MM.1S (cell line): ENCODE data around the gene AUTS2.

Experiments
- DNase-seq: peaks from one replicate; pipeline ENCODE4 v3.0.0-alpha.2; 2015
- H2AFZ ChIP-seq: fragments of 300-600 bp; sonication (generic); 2 replicates; pipeline ENCODE4 v1.6.0; 2016; ENCODE audit warnings: antibody characterized with exemption, low read length
- H3F3A ChIP-seq: fragments of 300-600 bp; sonication (generic); 2 replicates; pipeline ENCODE4 v1.6.1; 2016; ENCODE audit warnings: mild to moderate bottlenecking, antibody characterized with exemption, low read length, moderate library complexity, mixed read lengths; ENCODE audit not compliant: insufficient read depth
- H3K27ac ChIP-seq: fragments of 300-600 bp; sonication (generic); 2 replicates; pipeline ENCODE4 v1.5.1; 2016; ENCODE audit warnings: mild to moderate bottlenecking, low read length
- H3K27me3 ChIP-seq: fragments of 300-600 bp; sonication (generic); replicated peaks from 2 replicates; pipeline ENCODE4 v1.6.0; 2016; ENCODE audit warnings: low read length; ENCODE audit not compliant: insufficient read depth
- H3K36me3 ChIP-seq: fragments of 300-600 bp; sonication (generic); replicated peaks from 2 replicates; pipeline ENCODE4 v1.6.1; 2016; ENCODE audit warnings: mild to moderate bottlenecking, low read length, mixed read lengths; ENCODE audit not compliant: insufficient read depth
- H3K4me1 ChIP-seq: fragments of 300-600 bp; sonication (generic); 2 replicates; pipeline ENCODE4 v1.6.1; 2016; ENCODE audit warnings: low read length, mixed read lengths
- H3K4me2 ChIP-seq: fragments of 300-600 bp; sonication (generic); 2 replicates; pipeline ENCODE4 v1.6.0; 2016; ENCODE audit warnings: low read depth, low read length
- H3K4me3 ChIP-seq: fragments of 300-600 bp; sonication (generic); 2 replicates; pipeline ENCODE4 v1.5.1; 2016; ENCODE audit warnings: low read length, mixed read lengths
- H3K79me2 ChIP-seq: fragments of 300-600 bp; sonication (generic); 2 replicates; pipeline ENCODE4 v1.6.1; 2016; ENCODE audit warnings: mixed run types, low read length, mixed read lengths
- H3K9ac ChIP-seq: fragments of 300-600 bp; sonication (generic); 2 replicates; pipeline ENCODE4 v1.6.1; 2016; ENCODE audit warnings: low read length, mixed read lengths
- H3K9me2 ChIP-seq: fragments of 300-600 bp; sonication (generic); replicated peaks from 2 replicates; pipeline ENCODE4 v1.6.1; 2016; ENCODE audit warnings: mild to moderate bottlenecking, low read length, mixed read lengths; ENCODE audit not compliant: insufficient read depth
- H3K9me3 ChIP-seq: fragments of 300-600 bp; sonication (generic); replicated peaks from 2 replicates; pipeline ENCODE4 v1.6.1; 2016; ENCODE audit warnings: mild to moderate bottlenecking, low read length, mixed read lengths; ENCODE audit not compliant: insufficient read depth
- H4K20me1 ChIP-seq: fragments of 300-600 bp; sonication (generic); 2 replicates; pipeline ENCODE4 v1.6.1; 2016; ENCODE audit warnings: mild to moderate bottlenecking, low read length, moderate library complexity, mixed read lengths; ENCODE audit not compliant: insufficient read depth
- CTCF ChIP-seq: fragments of 300-600 bp; sonication (generic); IDR thresholded peaks from 2 replicates; pipeline ENCODE4 v1.5.1; 2016; ENCODE audit warnings: antibody characterized with exemption, low read length, mixed read lengths
- EZH2 ChIP-seq: fragments of 300-600 bp; sonication (generic); optimal IDR thresholded peaks from 2 replicates; pipeline ENCODE3; 2017; ENCODE audit warnings: low read depth, mild to moderate bottlenecking, antibody characterized with exemption, low read length, mixed read lengths
- EZH2phosphoT487 ChIP-seq: fragments of 300-600 bp; sonication (generic); IDR thresholded peaks from 2 replicates; pipeline ENCODE4 v1.6.1; 2018; ENCODE audit warnings: antibody characterized with exemption, low read length

The AUTS2 gene

GRCh38 chr7:70586822-70587221 lies 988.5 kb downstream of the AUTS2 start:
- Histone ChIP-seq H3K79me2 (no peaks in the 10 kb centered on the region), H2AFZ (no peak overlapping the region), H4K20me1 (no peaks in the 10 kb centered on the region), H3K27ac (no peak overlapping the region), H3K4me2 (no peak overlapping the region), H3K4me3 (no peak overlapping the region), H3K9me2 (no peaks in the 10 kb centered on the region), H3K9me3 (no peaks in the 10 kb centered on the region), H3K27me3 (no peaks in the 10 kb centered on the region), H3K9ac (no peak overlapping the region), H3K4me1 (no peaks in the 10 kb centered on the region), H3F3A (no peaks in the 10 kb centered on the region), H3K36me3 (no peaks in the 10 kb centered on the region)
- TF ChIP-seq EZH2phosphoT487 (no peak), EZH2 (no peak), CTCF (no peak)
- no peak for DNase-seq

GRCh38 chr7:70587739-70588138 lies 989.5 kb downstream of the AUTS2 start:
- Histone ChIP-seq H3K27me3 (no peaks in the 10 kb centered on the region), H3K9me2 (no peaks in the 10 kb centered on the region), H3K4me3 (no peak overlapping the region), H3K36me3 (no peaks in the 10 kb centered on the region), H3K4me2 (no peak overlapping the region), H3F3A (no peaks in the 10 kb centered on the region), H3K79me2 (no peaks in the 10 kb centered on the region), H4K20me1 (no peaks in the 10 kb centered on the region), H3K4me1 (no peaks in the 10 kb centered on the region), H3K27ac (no peak overlapping the region), H3K9me3 (no peaks in the 10 kb centered on the region), H2AFZ (no peak overlapping the region), H3K9ac (no peak overlapping the region)
- DNase-seq: no peak
- TF ChIP-seq CTCF: no peak
- no peak for TF ChIP-seq EZH2phosphoT487
- no peak for TF ChIP-seq EZH2

- no peaks in the 10 kb centered on the region for H3K9me2 ChIP-seq
- no peaks in the 10 kb centered on the region for H3K79me2 ChIP-seq
- DNase-seq: no peak
- H3K9me3 ChIP-seq: no peaks in the 10 kb centered on the region
- no peaks in the 10 kb centered on the region for H3K27me3 ChIP-seq
- no peak overlapping the region for H3K9ac ChIP-seq
- no peaks in the 10 kb centered on the region for H3F3A ChIP-seq
- no peaks in the 10 kb centered on the region for H3K4me1 ChIP-seq
- H2AFZ ChIP-seq: no peak overlapping the region
- no peak overlapping the region for H3K4me2 ChIP-seq
- H3K4me3 ChIP-seq: no peak overlapping the region
- no peaks in the 10 kb centered on the region for H4K20me1 ChIP-seq
- H3K27ac ChIP-seq: no peak overlapping the region
- TF ChIP-seq EZH2 (no peak), EZH2phosphoT487 (no peak), CTCF (no peak)
- H3K36me3 ChIP-seq: no peaks in the 10 kb centered on the region
These were observed 990.1 kb downstream of the AUTS2 start for GRCh38 chr7:70588191-70588921.
